ENCODE measurements around the gene UBXN10. TPM values are rescaled to one million over a fixed set of nuclear protein-coding genes. Genes with fewer than 3 reads are reported as not detected.
A peak's percentile ranks its signal among the peaks of the same experiment; 100 is the strongest.

The UBXN10 gene
- total RNA-seq, 1 experiment from 2014 or later, result not detected

DNA sequence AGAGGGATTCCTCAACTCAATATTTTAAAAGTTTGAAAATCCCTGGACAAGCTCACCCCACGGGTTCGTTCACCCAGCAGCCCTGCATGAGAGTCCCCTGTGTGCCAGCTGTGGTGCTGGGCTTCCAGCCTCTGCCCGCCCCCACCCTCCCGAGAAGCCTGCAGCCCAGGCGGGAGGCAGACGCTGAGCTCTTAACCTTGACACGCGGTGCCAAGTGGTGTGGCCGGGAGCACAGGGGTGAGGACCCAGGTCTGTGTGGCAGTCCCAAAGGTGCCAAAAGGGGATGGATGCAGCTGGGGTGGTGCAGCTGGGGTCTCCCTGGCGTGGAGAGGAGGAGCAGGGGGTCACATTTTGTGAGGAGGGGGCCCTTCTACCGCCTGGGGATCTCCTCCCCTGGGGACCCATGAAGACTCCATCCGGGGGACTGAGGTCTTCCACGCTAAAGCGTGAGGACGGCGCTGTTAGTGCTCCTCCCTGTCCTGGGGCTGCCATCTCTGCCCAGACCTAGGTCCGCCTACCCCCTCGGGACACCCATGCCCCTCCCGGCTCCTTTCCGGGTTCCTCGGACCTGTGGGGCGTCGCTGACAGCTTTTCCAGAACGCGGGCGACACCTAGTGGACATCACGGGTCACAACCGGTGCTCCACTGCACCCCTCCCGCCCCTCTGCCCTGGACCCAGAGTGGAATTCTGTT is 33.8 kb upstream of the UBXN10 start:
- peak; percentile 74 for DNase-seq (ENCODE audit: low read depth)

DNA sequence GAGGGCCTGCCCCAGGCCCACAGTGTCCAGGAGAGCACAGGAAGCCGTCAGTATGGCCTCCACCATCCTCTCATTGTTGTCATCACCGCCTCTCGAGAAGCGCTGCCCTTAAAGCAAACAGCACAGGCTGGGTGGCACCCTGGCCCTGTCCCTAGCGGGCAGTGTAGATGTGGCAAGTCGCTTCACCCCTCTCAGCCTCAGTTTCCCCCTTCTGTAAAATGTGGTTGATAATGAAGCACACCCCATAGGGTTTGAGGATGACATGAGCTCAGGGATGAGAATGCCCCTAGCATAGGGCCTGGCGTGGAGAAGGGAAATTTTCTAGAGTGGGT is 33.3 kb upstream of the UBXN10 start:
- no peak for DNase-seq (ENCODE audit: low read depth)

DNA sequence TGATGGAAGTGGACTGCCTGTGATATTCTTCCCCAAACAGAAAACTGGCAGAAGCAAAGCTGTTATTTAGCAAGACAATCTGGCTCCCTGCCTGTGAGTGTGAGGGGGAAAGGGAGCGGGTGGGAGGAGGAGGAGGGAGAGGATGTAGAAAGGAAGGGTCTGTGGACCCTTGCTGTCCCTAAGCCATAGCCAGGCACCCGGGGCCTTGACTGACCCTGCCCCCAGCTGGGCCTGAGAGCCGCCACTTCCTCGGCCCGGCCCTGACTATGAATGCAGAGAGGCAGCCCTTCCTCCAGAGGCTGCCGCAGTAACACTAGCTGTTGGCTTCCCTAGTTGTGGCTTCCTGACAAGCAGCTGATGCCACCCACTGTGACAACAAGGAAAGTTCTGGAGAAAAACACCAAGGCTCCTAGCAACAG is 32.9 kb upstream of the UBXN10 start:
- peak; percentile 26 for DNase-seq (ENCODE audit: low read depth)

DNA sequence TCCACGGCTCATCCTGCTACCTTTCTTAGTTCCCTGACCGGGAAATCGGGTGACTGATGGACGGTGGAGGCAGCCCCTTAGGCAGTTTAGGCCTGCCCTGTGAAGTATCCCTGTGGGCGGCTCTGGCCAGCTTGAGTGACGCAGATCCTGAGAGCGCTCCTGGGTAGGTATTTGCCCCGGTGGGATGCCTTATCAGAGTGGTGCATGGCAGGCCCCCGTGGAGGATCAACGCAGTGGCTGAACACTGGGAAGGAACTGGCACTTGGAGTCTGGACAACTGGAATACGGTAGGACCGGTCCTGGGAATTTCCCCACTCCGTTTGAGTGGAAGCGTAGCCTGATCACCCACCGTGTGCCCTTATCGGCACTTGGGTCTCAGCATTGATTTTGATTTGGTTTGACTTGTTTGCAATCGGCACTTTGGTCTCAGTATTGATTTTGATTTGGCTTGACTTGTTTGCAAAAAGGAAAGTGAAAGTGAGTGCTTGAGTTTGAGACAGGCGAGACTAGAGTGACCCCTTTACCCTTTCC is 31.5 kb upstream of the UBXN10 start:
- no peak for DNase-seq (ENCODE audit: low read depth)

DNA sequence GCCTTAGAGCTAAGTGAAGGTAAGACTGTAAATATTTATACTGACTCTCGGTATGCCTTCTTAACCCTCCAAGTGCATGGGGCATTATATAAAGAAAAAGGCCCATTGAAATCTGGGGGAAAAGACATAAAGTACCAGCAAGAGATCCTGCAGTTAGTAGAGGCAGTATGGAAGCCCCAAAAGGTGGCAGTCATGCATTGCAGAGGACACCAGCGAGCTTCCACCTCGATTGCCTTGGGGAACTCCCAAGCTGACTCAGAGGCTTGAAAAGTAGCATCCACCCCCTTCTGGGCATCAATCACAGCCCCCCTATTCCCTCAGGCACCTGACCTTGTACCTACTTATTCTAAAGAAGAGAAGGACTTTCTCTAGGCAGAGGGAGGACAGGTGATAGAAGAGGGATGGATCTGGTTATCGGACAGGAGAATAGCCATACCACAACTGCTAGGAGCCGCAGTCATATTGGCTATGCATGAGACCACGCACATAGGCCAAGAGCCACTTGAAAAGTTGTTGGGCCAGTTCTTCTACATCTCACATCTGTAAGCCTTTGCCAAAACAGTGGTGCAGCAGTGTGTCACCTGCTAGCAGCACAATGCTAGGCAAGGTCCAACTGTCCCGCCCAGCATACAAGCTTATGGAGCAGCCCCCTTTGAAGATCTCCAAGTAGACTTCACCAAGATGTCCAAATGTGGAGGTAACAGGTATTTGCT is 27.4 kb upstream of the UBXN10 start:
- DNase-seq (ENCODE audit: low read depth), result no peak

DNA sequence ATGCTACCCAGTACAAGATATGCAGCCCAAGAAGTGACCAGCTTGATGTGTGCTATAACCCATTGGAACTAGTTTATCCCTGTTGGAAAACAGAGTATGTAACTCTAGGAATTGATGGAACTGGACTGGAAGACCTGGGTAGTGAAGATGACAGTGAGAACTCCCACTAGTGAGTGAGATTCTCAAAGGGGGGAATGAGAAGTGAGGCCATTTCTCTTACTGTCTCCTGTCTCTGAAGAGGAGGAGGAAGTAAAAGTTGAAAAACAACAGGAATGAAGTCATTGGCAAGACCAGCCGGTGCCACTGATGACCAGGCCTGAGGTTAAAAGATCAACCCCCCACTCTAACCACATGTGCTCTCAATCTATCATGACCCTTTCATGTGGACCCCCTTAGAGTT is 25.9 kb upstream of the UBXN10 start:
- DNase-seq (ENCODE audit: low read depth), result no peak

DNA sequence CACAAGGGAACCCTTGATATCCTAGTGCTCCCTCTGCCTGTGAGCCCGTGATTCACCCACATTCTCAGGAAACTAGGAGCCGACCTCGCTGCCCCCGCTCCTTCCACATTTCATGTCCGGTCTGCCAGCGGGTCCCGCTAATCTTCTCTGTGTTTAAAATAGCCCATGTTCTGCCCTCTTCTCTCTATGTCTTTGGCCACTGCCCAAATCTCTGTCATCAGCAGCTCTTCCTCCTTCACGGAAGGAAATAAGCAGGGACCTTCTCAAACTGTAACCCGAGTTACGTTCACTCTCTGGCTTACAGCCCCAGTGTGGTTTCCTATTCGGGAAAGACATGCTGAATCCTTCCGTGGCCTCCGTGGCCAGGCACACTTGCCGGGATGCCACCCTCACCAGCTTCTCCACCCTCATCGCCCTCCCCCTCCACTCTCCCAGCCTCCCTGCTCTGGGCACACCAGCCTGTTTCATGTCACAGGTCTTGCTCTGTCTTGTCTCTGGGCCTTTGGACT is 21.1 kb upstream of the UBXN10 start:
- peak; percentile 21 for DNase-seq (ENCODE audit: low read depth)

DNA sequence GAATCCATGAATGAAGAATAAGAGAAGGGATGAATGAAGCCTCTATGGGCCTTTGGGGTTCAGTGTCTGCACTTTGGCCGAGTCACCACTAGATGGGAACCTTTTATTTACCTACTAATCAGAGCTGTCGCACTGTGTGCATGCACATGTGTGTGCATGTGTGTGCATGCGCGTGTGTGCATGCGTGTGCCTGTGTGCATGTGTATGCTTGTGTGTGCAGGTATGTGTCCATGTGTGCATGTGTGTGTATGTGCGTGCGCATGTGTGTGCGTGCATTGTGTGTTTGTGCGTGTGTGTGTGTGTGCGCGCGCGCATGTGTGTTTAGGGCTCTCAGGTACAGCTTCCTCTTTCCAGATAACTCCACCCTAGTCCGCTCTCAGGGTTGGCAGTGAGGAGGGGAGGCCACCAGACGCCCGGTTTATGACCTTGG is 20.4 kb upstream of the UBXN10 start:
- peak; percentile 15 for DNase-seq (ENCODE audit: low read depth)

DNA sequence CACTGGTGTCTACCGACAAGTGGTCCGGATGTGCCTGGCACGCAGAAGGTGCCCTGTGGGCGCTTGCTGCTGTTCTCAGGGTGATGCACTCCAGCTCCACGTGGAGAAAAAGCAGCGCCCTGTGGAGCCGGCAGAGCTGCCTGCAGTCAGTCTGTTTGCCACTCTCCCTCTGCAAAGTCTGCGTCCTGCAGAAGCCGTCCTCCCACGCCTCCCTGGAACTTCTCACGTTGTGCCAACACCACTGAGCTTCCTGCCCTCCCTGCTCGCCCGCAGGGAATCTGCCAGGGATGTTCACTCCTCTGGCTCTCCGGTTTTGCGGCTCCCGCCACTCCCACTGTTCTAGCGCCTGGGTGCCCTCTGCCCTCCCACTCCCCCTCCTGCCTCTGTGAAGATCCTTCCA is 19.8 kb upstream of the UBXN10 start:
- DNase-seq (ENCODE audit: low read depth), result no peak

DNA sequence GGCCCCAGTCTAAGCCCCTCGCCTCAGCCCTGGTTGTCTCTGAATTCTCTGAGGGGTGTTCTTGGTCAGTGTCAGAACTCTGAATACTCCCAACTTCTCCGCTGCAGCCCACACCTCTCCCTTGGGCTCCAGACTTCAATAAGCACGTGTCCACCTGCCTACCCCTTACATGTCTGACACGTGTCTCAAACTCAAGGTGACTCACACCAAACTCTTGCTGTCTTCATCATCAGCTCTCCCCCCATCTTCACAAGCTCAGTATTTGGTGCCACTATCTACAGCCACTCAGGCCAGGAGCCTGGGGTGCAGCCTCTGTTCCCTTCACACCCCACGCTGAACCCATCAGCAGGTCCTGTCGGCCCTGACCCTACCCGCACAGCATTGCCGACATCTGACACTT is 18.8 kb upstream of the UBXN10 start:
- DNase-seq (ENCODE audit: low read depth), result no peak

DNA sequence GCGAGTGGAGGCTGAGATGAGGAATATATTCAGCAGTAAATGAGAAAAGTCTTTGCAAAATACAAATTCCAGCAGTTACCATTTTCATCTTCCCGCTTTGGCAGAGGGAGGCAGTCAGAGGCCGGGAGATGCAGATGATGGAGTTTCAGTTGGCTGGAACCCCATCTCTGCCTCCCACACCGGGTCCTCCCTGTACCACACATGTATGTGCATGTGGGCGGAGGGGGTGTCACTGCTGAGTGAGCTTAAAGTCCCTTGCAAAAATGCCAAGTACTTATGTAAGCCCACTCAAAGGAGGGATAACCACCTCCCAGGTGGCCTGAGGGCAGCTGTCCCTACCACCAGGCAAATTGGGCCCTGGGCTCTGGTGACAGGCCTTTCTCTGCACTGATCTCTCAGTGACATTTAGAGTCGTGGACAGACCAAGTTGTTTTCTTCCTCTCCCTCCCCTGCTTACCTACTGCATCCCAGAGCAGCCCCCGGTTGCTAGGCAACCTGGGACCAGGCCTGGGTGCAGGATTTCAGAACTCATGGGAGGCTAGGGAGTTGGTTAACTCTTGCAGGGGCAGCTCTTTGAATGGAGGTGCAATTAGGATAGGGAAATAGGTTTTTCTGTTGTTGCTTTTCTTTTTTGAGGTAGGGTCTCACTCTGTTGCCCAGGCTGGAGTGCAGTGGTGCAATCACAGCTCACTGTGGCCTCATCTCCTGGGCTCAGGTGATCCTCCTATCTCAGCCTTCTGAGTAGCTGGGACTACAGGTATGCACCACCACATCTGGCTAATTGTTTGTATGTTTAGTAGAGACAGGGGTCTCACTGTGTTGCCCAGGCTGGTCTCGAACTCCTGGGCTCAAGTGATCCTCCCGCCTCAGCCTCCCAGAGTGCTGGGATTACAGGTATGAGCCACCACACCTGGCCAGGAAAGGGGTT is 17.1 kb upstream of the UBXN10 start:
- no peak for DNase-seq (ENCODE audit: low read depth)

DNA sequence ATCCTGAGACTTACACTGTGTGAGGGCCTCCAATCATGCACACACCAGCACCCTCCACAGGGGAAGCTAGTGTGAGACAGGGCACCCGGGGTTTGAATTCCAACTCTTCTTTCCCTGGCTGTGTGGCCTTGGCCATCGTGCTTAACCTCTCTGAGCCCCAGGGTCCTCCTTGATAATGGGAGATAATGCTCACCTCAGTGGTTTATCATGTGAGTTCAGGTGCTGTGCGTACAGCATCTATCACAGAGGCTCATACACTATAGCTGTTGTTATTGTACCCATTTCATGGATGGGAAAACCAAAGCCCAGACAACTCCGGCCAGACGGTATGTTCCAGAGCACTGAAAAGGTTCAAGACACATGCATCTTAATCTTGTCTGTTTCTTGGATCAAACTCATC is 16.0 kb upstream of the UBXN10 start:
- no peak for DNase-seq (ENCODE audit: low read depth)

DNA sequence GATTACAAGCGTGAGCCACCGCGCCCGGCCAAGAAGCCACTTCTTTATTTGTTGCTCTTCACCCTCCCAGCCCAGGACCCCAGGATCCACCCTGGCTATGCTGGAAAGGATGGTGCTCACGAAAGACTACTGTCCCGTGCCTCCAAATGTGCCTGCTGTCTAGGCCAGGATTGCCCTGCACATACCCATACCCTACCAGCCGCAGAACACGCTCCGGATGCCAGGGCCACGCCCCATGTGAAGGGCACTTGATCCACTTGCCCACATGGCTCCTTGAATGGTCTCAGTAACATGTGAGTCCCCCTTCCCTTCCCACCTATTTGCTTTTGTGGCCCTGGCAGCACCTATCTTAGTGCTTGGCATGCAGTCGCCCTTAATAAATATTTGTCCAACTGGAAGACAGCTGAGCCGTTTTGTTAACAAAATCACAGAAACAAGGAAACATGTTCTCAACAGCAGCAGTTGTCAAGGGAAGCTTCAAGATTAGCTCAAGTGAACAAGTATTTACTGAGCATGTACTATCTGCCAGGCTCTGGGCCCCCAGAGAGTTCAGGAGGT is 13.8 kb upstream of the UBXN10 start:
- no peak for DNase-seq (ENCODE audit: low read depth)

DNA sequence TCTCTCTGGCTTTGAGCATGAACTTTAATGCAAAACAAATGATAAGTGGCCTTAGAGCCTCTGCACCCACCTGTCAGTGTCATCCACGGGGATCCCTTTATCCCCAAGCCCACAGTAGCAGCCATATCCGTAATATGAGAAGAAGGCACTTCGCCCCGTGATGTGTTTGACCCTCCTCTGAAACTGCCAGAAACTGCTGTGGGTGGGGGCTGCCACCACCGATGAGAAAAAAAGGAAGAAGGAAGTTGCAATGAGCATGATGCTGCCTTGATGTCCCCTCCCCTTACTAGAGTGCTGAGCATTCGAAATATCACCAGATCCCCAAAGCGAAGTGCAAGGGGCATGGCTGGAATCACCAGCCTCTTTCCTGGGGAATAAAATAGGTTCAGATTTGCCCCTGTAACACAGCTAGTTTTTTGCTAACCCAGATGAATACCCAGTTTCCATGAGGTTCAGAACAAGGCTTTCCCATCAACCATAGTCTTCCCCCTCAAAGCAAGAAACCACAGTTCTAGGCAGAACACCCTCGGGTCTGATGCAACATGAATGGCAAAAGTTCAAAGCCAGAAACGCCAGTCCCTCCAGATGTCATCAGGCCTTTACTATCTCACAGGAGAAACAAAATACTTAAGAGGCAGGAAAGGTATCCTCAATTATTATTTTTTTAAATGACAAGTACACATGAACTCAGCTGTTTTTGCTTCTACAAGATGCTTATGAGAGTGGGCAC is 10.8 kb upstream of the UBXN10 start:
- DNase-seq (ENCODE audit: low read depth), result no peak

DNA sequence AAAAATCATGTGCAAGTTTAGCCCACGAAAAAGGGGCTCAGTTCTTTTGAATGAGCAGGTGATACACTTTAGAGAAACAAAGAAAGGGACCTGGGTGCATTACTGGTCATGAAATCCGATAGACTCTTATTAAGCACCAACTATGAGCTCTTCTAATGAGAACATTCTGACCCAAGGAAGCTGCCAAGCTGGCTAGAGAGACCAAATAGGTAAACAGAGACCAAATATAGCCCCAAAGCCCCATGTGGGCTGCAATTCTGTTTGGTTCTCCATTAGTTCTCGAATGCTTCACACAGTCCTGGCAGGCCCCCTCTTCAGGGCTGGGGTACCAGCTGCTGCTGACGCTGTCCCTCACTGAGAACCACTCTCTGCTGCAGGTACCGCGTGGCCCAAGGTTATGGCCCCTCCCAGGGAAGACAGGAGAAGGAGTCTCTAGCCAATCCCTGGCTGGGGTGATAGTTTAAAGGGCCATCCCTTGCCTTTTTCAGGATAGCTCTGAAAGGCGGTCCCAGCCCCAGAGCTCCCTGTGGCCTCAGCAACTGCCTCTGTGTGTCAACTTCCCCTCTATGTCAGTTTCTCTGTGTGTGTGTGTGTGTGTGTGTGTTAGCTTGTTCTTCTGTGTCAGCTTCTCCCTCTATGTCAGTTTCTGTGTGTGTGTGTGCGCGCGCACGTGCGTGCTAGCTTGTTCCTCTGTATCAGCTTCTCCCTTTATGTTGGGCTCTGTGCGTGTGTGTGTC is 7.1 kb upstream of the UBXN10 start:
- DNase-seq (ENCODE audit: low read depth), result no peak

DNA sequence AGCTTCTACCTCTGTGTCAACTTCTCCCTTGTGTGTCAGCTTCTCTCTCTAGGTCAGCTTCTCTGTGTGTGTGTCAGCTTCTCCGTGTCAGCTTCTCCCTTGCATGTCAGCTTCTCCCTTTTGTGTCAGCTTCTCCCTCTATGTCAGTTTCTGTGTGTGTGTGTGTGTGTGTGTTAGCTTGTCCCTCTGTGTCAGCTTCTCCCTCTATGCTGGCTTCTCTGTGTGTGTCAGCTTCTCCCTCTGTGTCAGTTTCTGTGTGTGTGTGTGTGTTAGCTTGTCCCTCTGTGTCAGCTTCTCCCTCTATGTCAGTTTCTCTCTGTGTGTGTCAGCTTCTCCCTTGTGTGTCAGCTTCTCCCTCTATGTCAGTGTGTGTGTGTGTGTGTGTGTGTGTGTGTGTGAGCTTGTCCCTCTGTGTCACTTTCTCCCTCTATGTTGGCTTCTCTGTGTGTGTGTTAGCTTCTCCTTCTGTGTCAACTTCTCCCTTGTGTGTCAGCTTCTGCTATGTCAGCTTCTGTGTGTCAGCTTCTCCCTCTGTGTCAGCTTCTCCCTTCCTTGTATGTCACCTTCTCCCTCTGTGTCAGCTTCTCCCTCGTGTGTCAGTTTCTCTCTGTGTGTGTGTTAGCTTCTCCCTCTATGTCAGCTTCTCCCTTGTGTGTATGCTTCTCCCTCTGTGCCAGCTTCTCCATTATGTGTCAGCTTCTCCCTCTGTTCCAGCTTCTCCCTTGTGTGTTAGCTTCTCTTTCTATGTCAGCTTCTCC is 6.3 kb upstream of the UBXN10 start:
- no peak for DNase-seq (ENCODE audit: low read depth)

DNA sequence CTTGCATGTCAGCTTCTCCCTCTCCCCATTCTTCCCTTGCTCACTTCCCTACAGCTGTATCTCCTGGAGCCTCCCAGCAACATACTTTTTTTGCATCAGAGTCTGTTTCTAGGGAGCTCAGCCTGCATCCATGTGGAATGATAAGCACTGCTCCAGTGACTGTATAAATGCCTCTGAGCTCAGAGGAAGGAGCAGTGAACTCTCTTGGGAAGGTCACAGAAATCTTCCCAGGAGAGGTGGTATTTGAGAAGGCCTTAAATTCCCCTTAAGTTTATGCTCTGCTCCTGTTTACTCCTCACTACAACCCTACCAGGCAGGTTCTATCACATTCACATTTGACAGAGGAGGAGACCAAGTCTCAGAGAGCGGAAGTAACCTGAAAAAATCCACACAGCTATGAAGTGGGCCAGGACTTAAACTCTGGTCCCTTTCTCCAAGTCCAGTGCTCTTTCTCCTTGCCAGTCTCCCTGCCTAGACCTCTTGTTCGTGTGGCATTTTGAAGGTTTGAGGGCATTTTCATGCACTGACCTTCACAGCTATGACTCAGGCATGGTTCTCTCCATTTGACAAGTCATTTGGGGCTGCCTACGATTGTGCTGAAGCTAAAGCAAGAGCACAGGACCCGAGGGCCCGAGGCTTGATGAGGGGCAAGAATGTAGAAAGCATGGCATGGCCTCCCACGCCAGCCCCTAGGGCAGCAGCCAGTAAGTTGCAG is 5.6 kb upstream of the UBXN10 start:
- DNase-seq (ENCODE audit: low read depth), result no peak

DNA sequence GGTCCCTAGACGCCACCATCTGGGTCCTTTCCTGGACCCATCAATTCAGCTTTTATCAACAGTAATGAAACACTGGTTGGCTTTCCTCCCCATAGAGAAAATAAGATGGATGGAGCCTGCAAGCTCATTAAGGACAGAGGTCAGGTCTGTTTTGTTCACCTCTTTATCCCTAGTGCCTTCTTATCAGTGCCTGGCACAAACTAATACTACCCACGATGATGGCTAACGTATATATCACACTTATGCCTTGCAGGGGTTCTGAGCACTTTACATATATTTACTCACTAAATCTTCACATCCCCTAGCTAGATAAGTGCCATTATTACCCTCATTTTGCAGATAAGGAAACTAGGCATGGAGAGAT is 5.1 kb upstream of the UBXN10 start:
- no peak for DNase-seq (ENCODE audit: low read depth)

DNA sequence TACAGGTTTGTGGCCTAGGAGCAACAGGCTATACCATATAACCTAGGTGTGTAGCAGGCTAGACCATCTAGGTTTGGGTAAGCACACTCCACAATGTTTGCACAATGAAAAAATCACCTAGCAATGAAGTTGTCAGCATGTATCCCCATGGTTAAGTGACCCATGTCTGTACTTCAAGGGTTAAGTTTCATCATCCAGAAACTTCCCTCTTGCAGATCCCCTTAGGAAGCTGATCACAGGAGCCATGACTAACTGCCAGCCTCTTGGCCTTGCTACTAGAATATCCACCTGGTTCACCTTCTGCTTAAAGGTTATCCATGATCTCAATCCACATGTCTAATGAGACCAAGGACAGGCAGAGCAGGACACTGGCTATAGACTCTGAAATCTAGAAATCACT is 3.5 kb upstream of the UBXN10 start:
- DNase-seq (ENCODE audit: low read depth), result no peak

Data from M059J (cell line).